Esophagus muscularis mucosa (tissue), 4 donors: ENCODE results near the gene CRY1. TPM values are rescaled to one million over a fixed set of nuclear protein-coding genes. Genes with fewer than 3 reads are reported as not detected.
"Not testable (repeated sequence)": the region's sequence is repeated elsewhere in the genome, so short reads cannot be mapped to it uniquely, and the experiment has no call there.

Source experiments
- DNase-seq: peaks from one replicate; pipeline ENCODE4 v3.0.0-alpha.2; 2017; ENCODE audit errors: extremely low spot score
- H3K27ac ChIP-seq, 4 donors: fragments of 200-600 bp; sonication (generic); replicated peaks in 1 of 4; 1 replicate in 3 of 4; 2 replicates in 1 of 4; pipeline ENCODE4 v1.5.1; 2016 to 2019; ENCODE audit warnings: mild to moderate bottlenecking in 1 of 4
- H3K27me3 ChIP-seq, 4 donors: fragments of 200-600 bp; sonication (generic); one replicate each; pipeline versions ENCODE4 v1.5.1 to v1.6.0; 2016 to 2019
- H3K36me3 ChIP-seq, 4 donors: fragments of 200-600 bp; sonication (generic); one replicate each; pipeline ENCODE4 v1.5.1; 2016 to 2019
- H3K4me1 ChIP-seq, 4 donors: fragments of 200-600 bp; sonication (generic); one replicate each; pipeline ENCODE4 v1.5.1; 2016 to 2019
- H3K4me3 ChIP-seq, 4 donors: fragments of 200-600 bp; sonication (generic); 1 replicate in 2 of 4; 2 replicates in 2 of 4; pipeline ENCODE4 v1.5.1; 2016 to 2019; ENCODE audit warnings: mild to moderate bottlenecking in 4 of 4, moderate library complexity in 1 of 4
- H3K9me3 ChIP-seq, 4 donors: fragments of 200-600 bp; sonication (generic); 1 replicate in 3 of 4; 2 replicates in 1 of 4; pipeline ENCODE4 v1.5.1; 2016 to 2019
- EP300 ChIP-seq: sonication (generic); formaldehyde crosslinking; IDR thresholded peaks from one replicate; pipeline ENCODE4 v1.6.1; 2017; ENCODE audit warnings: antibody characterized with exemption
- POLR2A ChIP-seq: fragments of 450-650 bp; IDR thresholded peaks from one replicate; pipeline ENCODE4 v1.6.1; 2017; ENCODE audit warnings: antibody characterized with exemption, moderate library complexity, mild to moderate bottlenecking, low read depth
- POLR2AphosphoS5 ChIP-seq, 2 donors: sonication (generic); formaldehyde crosslinking; IDR thresholded peaks; one replicate each; pipeline ENCODE4 v1.6.1; 2017; ENCODE audit warnings: antibody characterized with exemption in 2 of 2
- WGBS: methylation state at CpG from one replicate; pipeline ENCODE4 v1.1.5; 2018; 5-methylcytosine and 5-hydroxymethylcytosine counted together
- intact Hi-C: fragments of 100-400 bp; cut with DNase I; formaldehyde crosslinking; loops from one replicate; pipeline ENCODE4 v1.15.1; 2023
- total RNA-seq, 4 donors: library from RNA; depleted of rRNA; stranded (reverse); fragments of >200 nt; gene quantifications; one replicate each; pipeline versions ENCODE4 v1.1.0 to v1.2.1, GENCODE V29; 2016
- TF ChIP-seq, protein P1 (sequence below), 3 experiments: fragments of 200-600 bp in 2 of 3; fragments of 450-650 bp in 1 of 3; sonication (generic) in 2 of 3; IDR thresholded peaks; one replicate each; pipeline ENCODE4 v1.5.1; 2017 to 2019; ENCODE audit warnings: antibody characterized with exemption in 3 of 3, mild to moderate bottlenecking in 2 of 3, moderate library complexity in 1 of 3

CRY1 gene
- total RNA-seq, 4 donors from 2014 or later = 29.1 to 42.9 (median 34.9) TPM

DNA sequence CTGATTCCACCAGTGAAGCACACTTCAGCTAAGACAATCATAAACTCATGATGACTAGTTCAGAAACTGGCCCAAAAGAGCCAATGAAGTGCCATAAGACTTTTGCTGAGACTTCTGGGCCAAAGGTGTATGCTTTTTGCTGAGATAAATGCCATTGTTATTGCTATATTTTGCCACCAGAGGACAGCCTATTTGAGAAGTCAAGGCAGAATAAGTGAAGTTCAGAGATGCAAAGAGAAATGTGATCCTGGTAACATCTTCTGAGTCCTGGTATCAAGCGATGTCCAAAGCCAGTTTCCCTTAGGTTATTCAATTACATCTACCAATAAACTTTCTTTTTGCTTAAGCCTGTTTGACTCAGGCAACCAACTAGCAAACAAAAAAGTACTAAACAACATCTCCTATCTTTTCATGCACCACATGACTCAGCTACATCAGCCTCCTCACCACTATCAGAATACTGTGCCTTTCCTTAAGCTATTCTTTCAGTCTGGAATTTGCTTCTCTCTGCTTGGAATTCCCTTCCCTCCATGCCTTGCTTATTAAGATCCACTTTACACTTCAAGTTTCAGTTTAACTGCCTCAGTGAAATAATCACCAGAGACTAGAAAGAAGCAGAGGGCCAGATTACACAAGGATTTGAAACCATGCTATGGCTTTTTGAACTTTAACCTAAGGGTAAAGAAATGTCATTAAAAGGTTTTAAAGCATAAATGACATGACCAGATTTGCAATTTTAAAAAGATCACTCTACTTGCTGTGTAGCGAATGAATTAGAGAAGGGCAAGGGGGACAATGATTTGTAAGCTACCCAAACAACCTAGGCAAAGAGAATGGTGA lies 14.0 kb downstream of the CRY1 start:
- peaks cover 0 to 18% (median 11%) of the 10 kb centered on the region in 4 donors for H3K4me1 ChIP-seq
- intact Hi-C loops = no loop called here
- H3K36me3 ChIP-seq = no peaks in the 10 kb centered on the region
- H3K27ac ChIP-seq = no peak overlapping the region
- no peaks in the 10 kb centered on the region for H3K27me3 ChIP-seq
- DNase-seq = no peak
- 92% methylated on average over 2 of the region's 2 CpGs for WGBS
- TF ChIP-seq, protein P1, sequence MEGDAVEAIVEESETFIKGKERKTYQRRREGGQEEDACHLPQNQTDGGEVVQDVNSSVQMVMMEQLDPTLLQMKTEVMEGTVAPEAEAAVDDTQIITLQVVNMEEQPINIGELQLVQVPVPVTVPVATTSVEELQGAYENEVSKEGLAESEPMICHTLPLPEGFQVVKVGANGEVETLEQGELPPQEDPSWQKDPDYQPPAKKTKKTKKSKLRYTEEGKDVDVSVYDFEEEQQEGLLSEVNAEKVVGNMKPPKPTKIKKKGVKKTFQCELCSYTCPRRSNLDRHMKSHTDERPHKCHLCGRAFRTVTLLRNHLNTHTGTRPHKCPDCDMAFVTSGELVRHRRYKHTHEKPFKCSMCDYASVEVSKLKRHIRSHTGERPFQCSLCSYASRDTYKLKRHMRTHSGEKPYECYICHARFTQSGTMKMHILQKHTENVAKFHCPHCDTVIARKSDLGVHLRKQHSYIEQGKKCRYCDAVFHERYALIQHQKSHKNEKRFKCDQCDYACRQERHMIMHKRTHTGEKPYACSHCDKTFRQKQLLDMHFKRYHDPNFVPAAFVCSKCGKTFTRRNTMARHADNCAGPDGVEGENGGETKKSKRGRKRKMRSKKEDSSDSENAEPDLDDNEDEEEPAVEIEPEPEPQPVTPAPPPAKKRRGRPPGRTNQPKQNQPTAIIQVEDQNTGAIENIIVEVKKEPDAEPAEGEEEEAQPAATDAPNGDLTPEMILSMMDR (IDR thresholded peaks at IDR 0.05) = peak in 1 of 3 experiments; percentile 48
- no peak for TF ChIP-seq POLR2AphosphoS5 (IDR thresholded peaks at IDR 0.05)
- H3K9me3 ChIP-seq = no peaks in the 10 kb centered on the region
- no peak overlapping the region for H3K4me3 ChIP-seq

DNA sequence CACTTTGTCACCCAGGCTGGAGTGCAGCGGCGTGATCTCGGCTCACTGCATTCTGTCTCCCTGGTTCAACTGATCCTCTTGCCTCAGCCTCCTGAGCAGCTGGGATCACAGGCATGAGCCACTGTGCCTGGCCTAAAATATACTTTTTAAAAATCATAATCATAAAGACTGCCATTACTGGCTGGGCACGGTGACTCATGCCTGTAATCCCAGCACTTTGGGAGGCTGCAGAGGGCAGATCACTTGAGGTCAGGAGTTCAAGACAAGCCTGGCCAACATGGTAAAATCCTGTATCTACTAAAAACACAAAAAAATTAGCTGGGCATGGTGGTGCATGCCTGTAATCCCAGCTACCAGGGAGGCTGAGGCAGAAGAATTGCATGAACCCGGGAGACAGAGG lies 20.1 kb downstream of the CRY1 start:
- 94% methylated on average over 5 of the region's 5 CpGs for WGBS
- H3K27ac ChIP-seq, H3K4me1 ChIP-seq, H3K9me3 ChIP-seq, DNase-seq, intact Hi-C loops, H3K27me3 ChIP-seq, H3K4me3 ChIP-seq, H3K36me3 ChIP-seq: not testable (repeated sequence)

DNA sequence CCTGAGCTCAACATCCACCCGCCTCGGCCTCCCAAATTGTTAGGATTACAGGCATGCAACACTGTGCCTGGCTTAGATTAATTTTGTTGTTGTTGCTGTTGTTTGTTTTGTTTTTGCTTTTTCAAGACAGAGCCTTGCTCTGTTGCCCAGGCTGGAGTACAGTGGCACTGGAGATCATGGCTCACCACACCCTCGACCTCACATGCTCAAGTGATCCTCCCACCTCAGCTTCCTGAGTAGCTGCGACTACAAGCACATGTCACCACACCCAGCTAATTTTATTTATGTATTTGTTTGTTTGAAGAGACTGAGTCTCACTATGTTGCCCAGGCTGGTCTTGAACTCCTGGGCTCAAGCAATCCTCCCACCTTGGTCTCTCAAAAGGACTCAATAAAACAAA lies 26.7 kb downstream of the CRY1 start:
- Histone ChIP-seq H3K4me1 (no peaks in the 10 kb centered on the region), H3K27me3 (no peaks in the 10 kb centered on the region), H3K36me3 (peaks cover 0 to 4% (median 0%) of the 10 kb centered on the region in 4 donors), H3K9me3 (peaks cover 0 to 3% (median 0%) of the 10 kb centered on the region in 4 donors), H3K4me3 (no peak overlapping the region), H3K27ac (no peak overlapping the region)
- TF ChIP-seq EP300 = no peak
- TF ChIP-seq POLR2A = no peak
- TF ChIP-seq POLR2AphosphoS5 (IDR thresholded peaks at IDR 0.05) = no peak
- TF ChIP-seq, protein P1 (IDR thresholded peaks at IDR 0.05) = no peak
- 92% methylated on average over 4 of the region's 4 CpGs for WGBS
- intact Hi-C loops = no loop called here
- DNase-seq = no peak

DNA sequence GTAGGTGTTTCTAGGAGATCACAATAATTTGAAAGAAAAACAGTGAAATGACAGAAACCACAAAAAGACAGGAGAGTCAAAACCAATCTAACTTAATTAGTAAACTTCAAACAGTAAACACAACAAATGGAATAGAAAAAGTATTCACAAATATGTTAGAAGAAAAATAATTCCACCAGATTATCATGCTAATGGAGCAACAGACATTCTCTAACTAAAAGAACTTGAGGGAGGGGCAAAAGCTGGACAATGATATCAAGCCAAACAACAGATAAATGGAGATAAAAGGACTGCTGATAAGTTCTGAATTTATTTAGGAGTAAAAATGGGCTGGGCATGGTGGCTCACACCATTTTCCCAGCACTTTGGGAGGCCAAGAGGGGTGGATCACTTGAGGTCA lies 28.7 kb downstream of the CRY1 start:
- intact Hi-C loops = no loop called here
- TF ChIP-seq EP300 (no peak), POLR2A (no peak), POLR2AphosphoS5 (IDR thresholded peaks at IDR 0.05) (no peak)
- TF ChIP-seq, protein P1 (IDR thresholded peaks at IDR 0.05) = no peak

DNA sequence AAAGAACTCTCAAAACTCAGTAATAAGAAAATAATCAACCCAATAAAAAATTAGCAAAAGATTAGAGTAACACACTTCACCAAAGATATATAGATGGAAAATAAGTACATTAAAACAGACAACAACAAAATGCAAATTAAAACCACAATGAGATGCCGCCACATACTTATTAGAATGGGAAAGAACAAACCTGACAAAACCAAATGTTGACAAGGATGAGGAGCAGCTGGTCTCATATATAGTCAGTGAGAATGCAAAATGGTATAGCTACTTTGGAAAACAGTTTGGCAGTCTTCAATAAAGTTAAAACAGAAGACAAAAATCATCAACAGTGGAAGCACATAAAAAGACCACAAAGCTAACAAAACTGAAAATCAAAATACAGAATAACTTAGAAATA lies 29.1 kb downstream of the CRY1 start:
- H3K27ac ChIP-seq = no peak overlapping the region
- H3K9me3 ChIP-seq = peaks cover 0 to 3% (median 0%) of the 10 kb centered on the region in 4 donors
- WGBS = 100% methylated on average over 1 of the region's 1 CpG
- peaks cover 0 to 4% (median 0%) of the 10 kb centered on the region in 4 donors for H3K36me3 ChIP-seq
- no peaks in the 10 kb centered on the region for H3K27me3 ChIP-seq
- intact Hi-C loops = no loop called here
- H3K4me1 ChIP-seq = no peaks in the 10 kb centered on the region
- TF ChIP-seq POLR2AphosphoS5 (IDR thresholded peaks at IDR 0.05) (no peak), EP300 (no peak), POLR2A (no peak)
- TF ChIP-seq, protein P1 (IDR thresholded peaks at IDR 0.05) = no peak
- H3K4me3 ChIP-seq = no peak overlapping the region
- no peak for DNase-seq

More for the DNA sequence above, 28.7 kb downstream of the CRY1 start:
- Histone ChIP-seq H3K27ac (no peak overlapping the region), H3K9me3 (peaks cover 0 to 3% (median 0%) of the 10 kb centered on the region in 4 donors), H3K4me1 (no peaks in the 10 kb centered on the region), H3K36me3 (peaks cover 0 to 4% (median 0%) of the 10 kb centered on the region in 4 donors), H3K4me3 (no peak overlapping the region), H3K27me3 (no peaks in the 10 kb centered on the region)
- DNase-seq = no peak
